Body of pancreas (tissue), 4 donors: ENCODE measurements around the gene UBE2L3.

Source experiments
- CTCF ChIP-seq, 7 experiments: fragments of 450-650 bp in 4 of 7; fragments of 200-600 bp in 3 of 7; sonication (generic) in 3 of 7; IDR thresholded peaks; one replicate each; pipeline ENCODE4 v1.5.1; 2016 to 2019; ENCODE audit warnings: antibody characterized with exemption in 7 of 7
- POLR2A ChIP-seq, 3 donors: fragments of 450-650 bp; IDR thresholded peaks; one replicate each; pipeline ENCODE4 v1.6.1; 2016; ENCODE audit warnings: antibody characterized with exemption in 3 of 3, mild to moderate bottlenecking in 2 of 3

GRCh38 chr22:21622919-21623647 is 55.6 kb downstream of the UBE2L3 start:
- no peak for TF ChIP-seq CTCF (IDR thresholded peaks at IDR 0.05)
- no peak for TF ChIP-seq POLR2A (IDR thresholded peaks at IDR 0.05)
